HepG2 (cell line): ENCODE measurements around the gene ESF1.

ENCODE experiments used
- CAMTA2 ChIP-seq: sonication (generic); formaldehyde crosslinking; IDR thresholded peaks from 2 replicates; pipeline ENCODE4 v1.4.0; 2020; ENCODE audit warnings: mild to moderate bottlenecking, missing genetic modification reagents, borderline replicate concordance
- CTCF ChIP-seq: sonication (generic); formaldehyde crosslinking; IDR thresholded peaks from 2 replicates; pipeline ENCODE4 v1.5.0; 2020; ENCODE audit warnings: mild to moderate bottlenecking, missing genetic modification reagents, moderate library complexity
- FOXK1 ChIP-seq: sonication (generic); formaldehyde crosslinking; IDR thresholded peaks from 2 replicates; pipeline ENCODE4 v1.4.0; 2020; ENCODE audit warnings: low read depth, missing genetic modification reagents, borderline replicate concordance
- NCOA5 ChIP-seq: sonication (generic); formaldehyde crosslinking; IDR thresholded peaks from 2 replicates; pipeline ENCODE4 v1.4.0; 2020; ENCODE audit warnings: missing genetic modification reagents
- RELA ChIP-seq: sonication (generic); formaldehyde crosslinking; IDR thresholded peaks from 2 replicates; pipeline ENCODE4 v1.4.0; 2020; ENCODE audit warnings: missing genetic modification reagents
- XRCC5 ChIP-seq: fragments of 200-400 bp; formaldehyde crosslinking; optimal IDR thresholded peaks from 2 replicates; pipeline ENCODE3; 2017; ENCODE audit warnings: mild to moderate bottlenecking, low read length
- ZNF343 ChIP-seq: sonication (generic); formaldehyde crosslinking; IDR thresholded peaks from 2 replicates; pipeline ENCODE4 v1.4.0; 2020; ENCODE audit warnings: mild to moderate bottlenecking, missing genetic modification reagents

- TF ChIP-seq FOXK1 (CRISPR knock-in tag) (no peak), ZNF343 (CRISPR knock-in tag) (no peak), XRCC5 (no peak), CAMTA2 (CRISPR knock-in tag) (no peak), CTCF (CRISPR knock-in tag) (no peak), RELA (CRISPR knock-in tag) (no peak), NCOA5 (CRISPR knock-in tag) (no peak)
These were observed 30.0 kb upstream of the ESF1 start for GRCh38 chr20:13814672-13815071.
